ENCODE measurements around the gene NEMP1.
"Not testable (repeated sequence)": the region's sequence is repeated elsewhere in the genome, so short reads cannot be mapped to it uniquely, and the experiment has no call there.

The NEMP1 gene

GRCh38 chr12:57019983-57020719, 58.4 kb downstream of the NEMP1 start:
- DNase-seq, result no peak

- DNase-seq, result no peak
Observed at GRCh38 chr12:57018906-57019305, 59.7 kb downstream of the NEMP1 start.

GRCh38 chr12:57018353-57018752, 60.2 kb downstream of the NEMP1 start:
- DNase-seq, result not testable (repeated sequence)

- no peak for DNase-seq
Observed at GRCh38 chr12:57016348-57016747, 62.2 kb downstream of the NEMP1 start, which contains the start of gene TAC3. Gene TAC3, minus strand, starts transcription at chr12:57016529. Its CDS starts 732 bp downstream, at chr12:57015797.

- no peak for DNase-seq
Observed at GRCh38 chr12:57012600-57013465, 65.8 kb downstream of the NEMP1 start.

GRCh38 chr12:57011438-57012424, 66.9 kb downstream of the NEMP1 start:
- no peak for DNase-seq

GRCh38 chr12:57010627-57011247, 67.9 kb downstream of the NEMP1 start:
- DNase-seq, result no peak

- DNase-seq, result no peak
Observed at GRCh38 chr12:57009949-57010626, 68.5 kb downstream of the NEMP1 start.

GRCh38 chr12:57008178-57008577, 70.4 kb downstream of the NEMP1 start:
- peak; percentile 33 for DNase-seq

GRCh38 chr12:57006809-57007475, 71.6 kb downstream of the NEMP1 start:
- no peak for DNase-seq

- DNase-seq, result peak; percentile 20
Observed at GRCh38 chr12:57005980-57006808, 72.4 kb downstream of the NEMP1 start, which contains the start of gene ZBTB39. Gene ZBTB39, minus strand, starts transcription at chr12:57006546. Its CDS starts 1,629 bp downstream, at chr12:57004917.
